ENCODE results near the gene EXOC3L1.

Gene EXOC3L1

DNA sequence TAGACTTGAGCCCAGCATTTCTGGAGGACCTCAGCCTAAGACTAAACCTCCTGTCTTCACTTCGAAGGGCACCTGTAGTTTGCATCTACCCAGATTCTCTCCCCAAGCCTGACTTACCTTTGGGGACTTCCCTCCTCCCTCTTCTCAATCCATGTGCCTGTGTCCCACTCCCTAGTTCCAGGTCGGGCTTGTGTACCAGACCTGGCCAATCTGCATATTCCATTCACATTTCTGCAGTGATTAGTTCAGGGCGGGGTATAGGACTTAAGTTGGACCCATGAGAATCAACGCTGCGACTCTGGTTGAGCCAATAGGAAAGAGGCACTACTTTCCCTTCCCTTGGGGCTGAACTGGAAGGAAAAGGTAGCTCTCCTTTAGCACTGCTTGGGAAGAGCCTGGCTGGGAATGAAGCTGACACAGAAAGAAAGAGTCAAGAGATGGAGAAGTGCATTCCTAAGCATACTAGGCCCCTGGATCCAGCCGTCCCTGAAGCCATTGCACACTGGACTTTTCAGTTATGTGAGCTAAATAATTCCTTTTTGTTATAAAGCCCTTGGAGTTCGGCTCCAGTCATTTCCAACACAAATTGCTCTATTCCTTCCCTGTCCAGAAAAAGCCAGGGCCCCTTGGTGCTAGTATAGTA lies 32.7 kb downstream of the EXOC3L1 start:
- no peak overlapping the region for H3K4me3 ChIP-seq (ENCODE audit: low read depth, low read length)
- TF ChIP-seq, protein P1, sequence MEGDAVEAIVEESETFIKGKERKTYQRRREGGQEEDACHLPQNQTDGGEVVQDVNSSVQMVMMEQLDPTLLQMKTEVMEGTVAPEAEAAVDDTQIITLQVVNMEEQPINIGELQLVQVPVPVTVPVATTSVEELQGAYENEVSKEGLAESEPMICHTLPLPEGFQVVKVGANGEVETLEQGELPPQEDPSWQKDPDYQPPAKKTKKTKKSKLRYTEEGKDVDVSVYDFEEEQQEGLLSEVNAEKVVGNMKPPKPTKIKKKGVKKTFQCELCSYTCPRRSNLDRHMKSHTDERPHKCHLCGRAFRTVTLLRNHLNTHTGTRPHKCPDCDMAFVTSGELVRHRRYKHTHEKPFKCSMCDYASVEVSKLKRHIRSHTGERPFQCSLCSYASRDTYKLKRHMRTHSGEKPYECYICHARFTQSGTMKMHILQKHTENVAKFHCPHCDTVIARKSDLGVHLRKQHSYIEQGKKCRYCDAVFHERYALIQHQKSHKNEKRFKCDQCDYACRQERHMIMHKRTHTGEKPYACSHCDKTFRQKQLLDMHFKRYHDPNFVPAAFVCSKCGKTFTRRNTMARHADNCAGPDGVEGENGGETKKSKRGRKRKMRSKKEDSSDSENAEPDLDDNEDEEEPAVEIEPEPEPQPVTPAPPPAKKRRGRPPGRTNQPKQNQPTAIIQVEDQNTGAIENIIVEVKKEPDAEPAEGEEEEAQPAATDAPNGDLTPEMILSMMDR (IDR thresholded peaks at IDR 0.05; ENCODE audit: low read depth, low read length, missing control alignments): no peak
- DNase-seq (ENCODE audit: low read depth): no peak
- in situ Hi-C loops (cut with HindIII; ENCODE audit: low sequenced_read_pairs): no loop called here

DNA sequence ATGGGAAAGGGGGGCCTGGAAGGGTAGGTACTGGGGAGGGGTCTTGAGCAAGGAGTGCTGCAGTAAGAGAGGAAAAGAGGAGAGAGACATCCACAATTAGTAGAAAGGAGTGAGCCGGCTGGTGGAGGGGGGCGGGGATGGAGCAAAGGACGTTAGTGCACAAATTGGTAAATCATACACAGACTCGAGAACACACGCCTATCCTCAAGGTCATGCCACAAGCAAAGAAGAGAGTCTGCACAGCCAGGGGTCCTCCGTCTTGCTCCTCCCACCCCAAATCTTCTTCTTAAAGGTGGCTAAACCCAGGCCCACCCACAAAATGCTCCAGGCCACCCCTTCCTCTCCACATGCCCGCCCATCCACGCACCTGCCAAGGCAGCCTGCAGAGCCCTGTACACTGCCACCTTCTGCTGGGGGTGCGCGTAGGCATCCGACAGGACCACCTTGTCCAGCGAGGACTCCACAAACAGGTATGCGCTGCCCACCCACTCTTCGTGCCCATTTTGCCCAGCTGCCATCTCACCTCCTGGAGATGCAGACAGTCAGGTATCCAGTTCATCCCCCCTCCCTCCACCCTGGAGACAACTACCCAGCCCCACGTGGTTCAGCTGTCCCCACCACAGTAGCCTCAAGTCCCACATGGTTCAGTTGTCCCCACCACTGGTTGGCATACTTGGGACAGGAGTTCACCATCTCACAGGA lies 33.6 kb downstream of the EXOC3L1 start:
- TF ChIP-seq, protein P1 (IDR thresholded peaks at IDR 0.05; ENCODE audit: low read depth, low read length, missing control alignments): no peak
- H3K4me3 ChIP-seq (ENCODE audit: low read depth, low read length): no peak overlapping the region
- DNase-seq (ENCODE audit: low read depth): no peak
- in situ Hi-C loops (cut with HindIII; ENCODE audit: low sequenced_read_pairs): no loop called here

DNA sequence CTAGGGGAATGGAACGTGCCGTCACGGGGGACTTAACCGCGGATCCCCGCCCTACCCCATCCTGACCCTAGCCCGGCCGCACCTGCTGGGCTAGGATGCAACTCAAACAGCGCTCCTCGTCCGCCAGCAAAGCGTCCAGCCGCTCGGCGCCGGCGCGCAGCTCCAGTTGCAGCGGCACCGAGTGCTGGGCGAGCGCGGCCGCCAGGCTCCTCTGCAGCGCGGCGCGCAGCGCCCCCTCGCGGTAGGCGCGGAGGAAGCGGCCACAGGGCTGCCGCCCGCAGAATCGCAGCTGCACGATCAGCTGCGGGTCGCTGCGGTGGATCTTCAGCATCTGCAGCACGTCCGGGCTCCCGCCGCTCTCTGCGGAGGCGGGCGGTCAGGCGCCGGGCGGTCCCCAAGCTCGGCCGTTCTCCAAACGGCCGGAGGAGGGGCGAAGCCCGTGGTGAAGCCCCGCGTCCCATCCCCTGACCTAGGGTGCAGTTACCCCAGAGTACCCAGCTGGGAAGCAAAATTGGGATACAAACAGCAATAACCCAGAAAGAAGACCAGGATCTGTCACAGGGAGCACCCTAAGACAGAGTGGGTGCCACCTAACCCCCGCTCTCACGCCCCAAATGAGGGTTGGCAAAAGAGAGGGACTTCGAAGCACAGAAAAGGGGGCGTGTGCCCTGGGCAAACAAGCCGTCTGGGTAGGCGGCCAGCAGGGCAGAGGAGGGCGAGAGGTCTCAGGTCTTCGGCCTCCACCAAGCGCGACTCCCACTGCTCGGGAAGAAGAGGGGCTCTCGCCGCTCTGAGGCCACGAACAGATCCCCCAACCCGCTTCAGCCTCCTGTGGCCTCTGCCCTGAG lies 34.4 kb downstream of the EXOC3L1 start:
- H3K4me3 ChIP-seq (ENCODE audit: low read depth, low read length): no peak overlapping the region
- peak; percentile 38 for DNase-seq (ENCODE audit: low read depth)
- TF ChIP-seq, protein P1 (IDR thresholded peaks at IDR 0.05; ENCODE audit: low read depth, low read length, missing control alignments): peak; percentile 78
- in situ Hi-C loops (cut with HindIII; ENCODE audit: low sequenced_read_pairs): no loop called here

DNA sequence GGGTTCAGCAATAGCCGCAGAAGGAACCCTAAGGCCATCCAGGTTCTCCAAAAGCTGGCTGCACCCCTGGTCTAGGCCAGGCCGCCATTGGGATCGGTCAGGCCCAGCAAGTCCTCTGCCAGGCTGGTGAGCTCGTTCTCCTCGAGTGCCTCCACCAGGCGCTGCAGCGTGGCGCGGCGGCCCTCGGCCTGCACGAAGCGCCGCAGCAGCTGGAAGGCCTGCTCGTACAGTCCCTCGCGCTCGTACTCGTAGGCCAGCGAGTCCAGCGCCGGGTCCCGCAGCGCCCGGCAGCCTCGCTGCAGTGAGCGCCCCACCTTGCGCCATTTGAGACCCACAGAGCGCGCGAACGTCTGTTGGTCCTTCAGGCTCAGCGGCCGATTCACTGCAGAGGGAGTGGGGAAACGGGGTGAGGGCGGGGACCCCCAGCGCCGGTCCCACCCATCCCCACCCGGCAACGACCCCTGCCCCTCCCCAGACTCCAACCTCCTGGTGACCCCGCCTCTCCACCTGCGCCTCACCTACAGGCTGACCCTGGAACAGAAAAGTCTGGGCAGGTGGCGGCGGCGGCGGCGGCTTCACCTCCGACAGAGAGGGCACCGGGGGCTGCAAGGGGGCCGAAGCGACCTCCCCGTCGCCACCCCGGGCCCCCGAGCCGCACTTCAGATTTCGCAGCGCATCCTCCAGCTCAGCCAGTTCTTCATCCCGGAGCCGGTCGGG lies 35.2 kb downstream of the EXOC3L1 start:
- TF ChIP-seq, protein P1 (IDR thresholded peaks at IDR 0.05; ENCODE audit: low read depth, low read length, missing control alignments): no peak
- in situ Hi-C loops (cut with HindIII; ENCODE audit: low sequenced_read_pairs): no loop called here
- H3K4me3 ChIP-seq (ENCODE audit: low read depth, low read length): no peak overlapping the region
- no peak for DNase-seq (ENCODE audit: low read depth)

GRCh38 chr16:67151431-67152097 lies 38.4 kb downstream of the EXOC3L1 start:
- no peak for DNase-seq (ENCODE audit: low read depth)
- no peak overlapping the region for H3K4me3 ChIP-seq (ENCODE audit: low read depth, low read length)
- in situ Hi-C loops (cut with HindIII; ENCODE audit: low sequenced_read_pairs): no loop called here
- TF ChIP-seq, protein P1 (IDR thresholded peaks at IDR 0.05; ENCODE audit: low read depth, low read length, missing control alignments): no peak

Data from astrocyte of the cerebellum (primary cell).